B cell (primary cell): ENCODE measurements around the gene HOXA10. TPM values are rescaled to one million over a fixed set of nuclear protein-coding genes. Genes with fewer than 3 reads are reported as not detected.

Experiments used
- ATAC-seq: fragments of 200-7000 bp; cut with Tn5 transposase; one replicate; pipeline ENCODE4 v1.10.0; 2021; ENCODE audit warnings: low read depth, mild to moderate bottlenecking, moderate number of reproducible peaks, moderate library complexity
- CTCF ChIA-PET: fragments of 350-600 bp; sonication (Branson Sonifier 250); formaldehyde crosslinking; loops from one replicate; lab custom pipeline; 2021; ENCODE audit warnings: antibody characterized with exemption, inconsistent platforms; lab: Charles Lee
- POLR2A ChIA-PET: fragments of 350-600 bp; sonication (Branson Sonifier 250); formaldehyde crosslinking; loops from one replicate; lab custom pipeline; 2021; ENCODE audit warnings: antibody characterized with exemption; lab: Charles Lee
- DNase-seq: peaks from one replicate; pipeline ENCODE4 v3.0.0; 2013
- H2AFZ ChIP-seq: 2 replicates; pipeline ENCODE4 v1.6.1; 2012; ENCODE audit warnings: mild to moderate bottlenecking, low read depth, low read length; ENCODE audit not compliant: insufficient read depth, poor library complexity, severe bottlenecking
- H3K27ac ChIP-seq, 2 donors: 1 replicate in 1 of 2; 2 replicates in 1 of 2; pipeline ENCODE4 v1.5.1; 2012 to 2013; ENCODE audit warnings: low read length in 2 of 2, mild to moderate bottlenecking in 2 of 2, moderate library complexity in 1 of 2
- H3K27me3 ChIP-seq, 4 experiments: fragments of 200-600 bp in 1 of 4; sonication (generic) in 1 of 4; replicated peaks in 1 of 4; 1 replicate in 2 of 4; 2 replicates in 2 of 4; pipeline versions ENCODE4 v1.6.1 to v1.7.0; 2013 to 2016; ENCODE audit warnings: low read length in 3 of 4, mild to moderate bottlenecking in 2 of 4, mixed read lengths in 1 of 4, moderate library complexity in 1 of 4; ENCODE audit not compliant: insufficient read depth in 4 of 4, control insufficient read depth in 3 of 4; ENCODE audit errors: control extremely low read depth in 1 of 4
- H3K36me3 ChIP-seq, 2 experiments: replicated peaks in 1 of 2; 1 replicate in 1 of 2; 2 replicates in 1 of 2; pipeline versions ENCODE4 v1.6.1 to v1.7.1; 2013; ENCODE audit warnings: low read length in 1 of 2; ENCODE audit not compliant: insufficient read depth in 2 of 2, control insufficient read depth in 1 of 2; ENCODE audit errors: control extremely low read depth in 1 of 2, extremely low read depth in 1 of 2
- H3K4me1 ChIP-seq, 2 donors: fragments of 200-600 bp in 1 of 2; sonication (generic) in 1 of 2; 1 replicate in 1 of 2; 2 replicates in 1 of 2; pipeline versions ENCODE4 v1.5.1 to v1.6.1; 2013 to 2017; ENCODE audit warnings: low read length in 2 of 2; ENCODE audit not compliant: control insufficient read depth in 2 of 2, insufficient read depth in 2 of 2
- H3K4me2 ChIP-seq: replicated peaks from 2 replicates; pipeline ENCODE3; 2012; ENCODE audit warnings: mild to moderate bottlenecking, low read depth, low read length; ENCODE audit not compliant: poor library complexity, severe bottlenecking
- H3K4me3 ChIP-seq, 5 experiments: fragments of 200-600 bp in 1 of 5; sonication (generic) in 1 of 5; 1 replicate in 3 of 5; 2 replicates in 2 of 5; pipeline versions ENCODE4 v1.5.1 to v1.7.0; 2011 to 2016; ENCODE audit warnings: low read length in 4 of 5, mild to moderate bottlenecking in 4 of 5, low read depth in 2 of 5, control low read depth in 1 of 5, moderate library complexity in 1 of 5; ENCODE audit not compliant: insufficient read depth in 1 of 5; ENCODE audit errors: control extremely low read depth in 1 of 5, extremely low read depth in 1 of 5
- H3K79me2 ChIP-seq: fragments of 200-600 bp; sonication (generic); one replicate; pipeline ENCODE4 v1.6.0; 2016; ENCODE audit warnings: low read length; ENCODE audit not compliant: control insufficient read depth, insufficient read depth
- H3K9ac ChIP-seq: fragments of 200-600 bp; sonication (generic); 2 replicates; pipeline ENCODE4 v1.6.1; 2017; ENCODE audit warnings: mild to moderate bottlenecking, low read length, moderate library complexity
- H3K9me3 ChIP-seq, 3 donors: one replicate each; pipeline versions ENCODE4 v1.6.1 to v1.7.1; 2013; ENCODE audit warnings: low read length in 2 of 3; ENCODE audit not compliant: control insufficient read depth in 2 of 3, insufficient read depth in 1 of 3; ENCODE audit errors: control extremely low read depth in 1 of 3
- H4K20me1 ChIP-seq: 2 replicates; pipeline ENCODE4 v1.6.0; 2012; ENCODE audit warnings: mild to moderate bottlenecking, low read length; ENCODE audit not compliant: insufficient read depth, control insufficient read depth, poor library complexity, severe bottlenecking
- H3K27ac Mint-ChIP-seq: one replicate; pipeline ENCODE4 v1.8.0; 2021; ENCODE audit warnings: mixed read lengths
- H3K27me3 Mint-ChIP-seq: one replicate; pipeline ENCODE4 v1.8.0; 2021; ENCODE audit warnings: mixed read lengths
- H3K4me1 Mint-ChIP-seq: one replicate; pipeline ENCODE4 v1.8.0; 2021; ENCODE audit warnings: mixed read lengths
- H3K4me3 Mint-ChIP-seq: one replicate; pipeline ENCODE4 v1.8.0; 2021; ENCODE audit warnings: mixed read lengths
- H3K9me3 Mint-ChIP-seq: one replicate; pipeline ENCODE4 v1.8.0; 2022; ENCODE audit warnings: mixed read lengths; ENCODE audit not compliant: insufficient read depth
- CTCF ChIP-seq: fragments of 200-600 bp; IDR thresholded peaks from one replicate; pipeline ENCODE4 v1.8.0; 2022; ENCODE audit warnings: antibody characterized with exemption, mild to moderate bottlenecking
- EZH2 ChIP-seq: IDR thresholded peaks from 2 replicates; pipeline ENCODE4 v1.6.1; 2012; ENCODE audit warnings: borderline replicate concordance, low read depth, mild to moderate bottlenecking, moderate library complexity, low read length; ENCODE audit not compliant: insufficient read depth, poor library complexity, severe bottlenecking
- WGBS: methylation state at CpG from one replicate; pipeline ENCODE4 v1.1.5; 2013; ENCODE audit warnings: missing lambda C conversion rate; ENCODE audit not compliant: insufficient coverage; 5-methylcytosine and 5-hydroxymethylcytosine counted together
- intact Hi-C: fragments of 100-400 bp; cut with micrococcal nuclease; formaldehyde crosslinking; loops from one replicate; pipeline ENCODE4 v1.10.0; 2022
- polyA plus RNA-seq: library from polyadenylated mRNA; depleted of rRNA; stranded (reverse); fragments of >200 nt; gene quantifications from 2 replicates; pipeline ENCODE4 v1.2.3, GENCODE V29; 2012
- total RNA-seq, 2 donors: library from RNA; stranded (reverse); fragments of 120-200 nt in 1 of 2; gene quantifications; 1 replicate in 1 of 2; 2 replicates in 1 of 2; pipeline versions ENCODE4 v1.2.3 to v1.2.4, GENCODE V29; 2013 to 2022

Gene HOXA10
- total and polyA plus RNA-seq, 2 donors (not counting 1 experiment from before 2014, with no cell fraction given), result not detected

GRCh38 chr7:27150568-27151340, 23.4 kb downstream of the HOXA10 start:
- H3K27ac ChIP-seq, result no peak overlapping the region
- Mint-ChIP-seq H3K27me3 (peaks cover 74% of the 10 kb centered on the region), H3K4me1 (peaks cover 43% of the 10 kb centered on the region), H3K9me3 (no peaks in the 10 kb centered on the region), H3K4me3 (peak overlapping the region; percentile 83), H3K27ac (peak overlapping the region; percentile 73)
- TF ChIP-seq CTCF, result peak; percentile 88
- TF ChIP-seq EZH2, result peak; percentile 35
- peaks cover 0 to 84% (median 11%) of the 10 kb centered on the region in 3 donors for H3K9me3 ChIP-seq
- H3K4me2 ChIP-seq, result peak overlapping the region; percentile 79
- peak overlapping the region; percentile 26 to 48 (median 34) for H3K4me3 ChIP-seq
- H3K79me2 ChIP-seq, result no peaks in the 10 kb centered on the region
- ATAC-seq, result peak; percentile 86
- DNase-seq, result peak; percentile 86
- peaks cover 62 to 71% of the 10 kb centered on the region in 2 donors for H3K4me1 ChIP-seq
- CTCF ChIA-PET, result interaction anchor here (0.6 to 6.9 kb wide), 19 partner anchors 8 to 1299 kb away, joined by 3 to 52 read pairs (median 3); no protein-coding TSS in a partner anchor
- H3K9ac ChIP-seq, result peak overlapping the region; percentile 30
- no peaks in the 10 kb centered on the region for H3K36me3 ChIP-seq
- peaks cover 0 to 99% (median 85%) of the 10 kb centered on the region in 4 experiments for H3K27me3 ChIP-seq
- peak overlapping the region; percentile 50 for H2AFZ ChIP-seq
- POLR2A ChIA-PET, result interaction anchor here (0.5 to 1.0 kb wide), 2 partner anchors 23 to 956 kb away, joined by 3 read pairs; no protein-coding TSS in a partner anchor
- H4K20me1 ChIP-seq, result peaks cover 10% of the 10 kb centered on the region
- intact Hi-C loops, result loop anchor here (1.0 to 5.0 kb wide), 3 partner anchors 37 to 770 kb away; partner anchors contain the start of gene HOXA11
- WGBS, result under 1% methylated on average over 58 of the region's 58 CpGs
